Stimulated activated CD8-positive, alpha-beta memory T cell treated with anti-CD3 and anti-CD28 coated beads, Interleukin-4, amount 100 ng/mL, for 48 hours (primary cell): Measurements from ENCODE around the gene GABRD.
"Not testable (repeated sequence)": the region's sequence is repeated elsewhere in the genome, so short reads cannot be mapped to it uniquely, and the experiment has no call there.

ENCODE experiments used
- DNase-seq: peaks from one replicate; pipeline ENCODE4 v3.0.0-alpha.2; 2020

Gene GABRD

GRCh38 chr1:2019172-2019543 is at the start of gene GABRD:
TSS of gene GABRD (plus strand) at chr1:2019345. CDS start at chr1:2019424, 79 bp downstream.
- DNase-seq = no peak

- DNase-seq = no peak
Measured at GRCh38 chr1:1969505-1969900, 49.6 kb upstream of the GABRD start.

GRCh38 chr1:1969953-1970716 is 49.0 kb upstream of the GABRD start:
- DNase-seq = no peak

- no peak for DNase-seq
Measured at GRCh38 chr1:1971017-1971416, 48.1 kb upstream of the GABRD start.

- DNase-seq = no peak
Measured at GRCh38 chr1:1971688-1972087, 47.5 kb upstream of the GABRD start.

GRCh38 chr1:1972976-1973715 is 46.0 kb upstream of the GABRD start:
- no peak for DNase-seq

GRCh38 chr1:1973716-1974642 is 45.2 kb upstream of the GABRD start:
- DNase-seq = no peak

GRCh38 chr1:1974834-1975233 is 44.3 kb upstream of the GABRD start:
- no peak for DNase-seq

GRCh38 chr1:1975535-1975934 is 43.6 kb upstream of the GABRD start:
- DNase-seq = no peak

GRCh38 chr1:1976031-1976430 is 43.1 kb upstream of the GABRD start:
- no peak for DNase-seq

- DNase-seq = no peak
Measured at GRCh38 chr1:1978108-1978507, 41.0 kb upstream of the GABRD start.

- not testable (repeated sequence) for DNase-seq
Measured at GRCh38 chr1:1978690-1979481, 40.3 kb upstream of the GABRD start.

GRCh38 chr1:1979482-1980165 is 39.5 kb upstream of the GABRD start:
- no peak for DNase-seq

GRCh38 chr1:1980467-1981141 is 38.5 kb upstream of the GABRD start:
- no peak for DNase-seq

- DNase-seq = no peak
Measured at GRCh38 chr1:1981142-1981500, 38.0 kb upstream of the GABRD start.

GRCh38 chr1:1981631-1982327 is 37.4 kb upstream of the GABRD start:
- DNase-seq = not testable (repeated sequence)

- no peak for DNase-seq
Measured at GRCh38 chr1:1982379-1983232, 36.5 kb upstream of the GABRD start.

- no peak for DNase-seq
Measured at GRCh38 chr1:1984560-1985070, 34.5 kb upstream of the GABRD start.

- DNase-seq = no peak
Measured at GRCh38 chr1:1985375-1986050, 33.6 kb upstream of the GABRD start.
